ENCODE data around the gene MYORG.
"Not testable (repeated sequence)": the region's sequence is repeated elsewhere in the genome, so short reads cannot be mapped to it uniquely, and the experiment has no call there.

Gene MYORG

GRCh38 chr9:34367751-34368410 is 8.8 kb downstream of the MYORG start:
- not testable (repeated sequence) for DNase-seq

GRCh38 chr9:34366365-34366764 is 10.3 kb downstream of the MYORG start:
- DNase-seq: no peak

GRCh38 chr9:34365282-34365681 is 11.4 kb downstream of the MYORG start:
- no peak for DNase-seq

GRCh38 chr9:34363619-34364351 is 12.9 kb downstream of the MYORG start:
- no peak for DNase-seq

GRCh38 chr9:34362614-34363214 is 14.0 kb downstream of the MYORG start:
- DNase-seq: no peak

- DNase-seq: not testable (repeated sequence)
Observed at GRCh38 chr9:34352957-34353356, 23.7 kb downstream of the MYORG start.

- not testable (repeated sequence) for DNase-seq
Observed at GRCh38 chr9:34352122-34352652, 24.5 kb downstream of the MYORG start.

- DNase-seq: no peak
Observed at GRCh38 chr9:34349324-34349723, 27.4 kb downstream of the MYORG start.

- DNase-seq: no peak
Observed at GRCh38 chr9:34347800-34348158, 28.9 kb downstream of the MYORG start.

- DNase-seq: no peak
Observed at GRCh38 chr9:34346873-34347799, 29.6 kb downstream of the MYORG start.

- no peak for DNase-seq
Observed at GRCh38 chr9:34343605-34344004, 33.1 kb downstream of the MYORG start.

- DNase-seq: no peak
Observed at GRCh38 chr9:34343090-34343489, 33.6 kb downstream of the MYORG start.

GRCh38 chr9:34341659-34342295 is 34.9 kb downstream of the MYORG start:
- DNase-seq: no peak

- no peak for DNase-seq
Observed at GRCh38 chr9:34338665-34339385, 37.9 kb downstream of the MYORG start.

- not testable (repeated sequence) for DNase-seq
Observed at GRCh38 chr9:34338079-34338478, 38.6 kb downstream of the MYORG start.

GRCh38 chr9:34337403-34337802 is 39.3 kb downstream of the MYORG start:
- DNase-seq: no peak

- DNase-seq: no peak
Observed at GRCh38 chr9:34335376-34335775, 41.3 kb downstream of the MYORG start.

GRCh38 chr9:34334916-34335315 is 41.8 kb downstream of the MYORG start:
- no peak for DNase-seq

- no peak for DNase-seq
Observed at GRCh38 chr9:34334337-34334824, 42.3 kb downstream of the MYORG start.

- no peak for DNase-seq
Observed at GRCh38 chr9:34333836-34334235, 42.9 kb downstream of the MYORG start.
